GM18508 (cell line): Measurements from ENCODE around the gene ZNF506.
"Not testable (repeated sequence)": the region's sequence is repeated elsewhere in the genome, so short reads cannot be mapped to it uniquely, and the experiment has no call there.

Experiments used
- ATAC-seq: cut with Tn5 transposase; IDR thresholded peaks from one replicate; pipeline ENCODE4 v1.9.1; 2021; ENCODE audit warnings: moderate number of reproducible peaks; ENCODE audit not compliant: insufficient read depth, unreplicated experiment

The ZNF506 gene

DNA sequence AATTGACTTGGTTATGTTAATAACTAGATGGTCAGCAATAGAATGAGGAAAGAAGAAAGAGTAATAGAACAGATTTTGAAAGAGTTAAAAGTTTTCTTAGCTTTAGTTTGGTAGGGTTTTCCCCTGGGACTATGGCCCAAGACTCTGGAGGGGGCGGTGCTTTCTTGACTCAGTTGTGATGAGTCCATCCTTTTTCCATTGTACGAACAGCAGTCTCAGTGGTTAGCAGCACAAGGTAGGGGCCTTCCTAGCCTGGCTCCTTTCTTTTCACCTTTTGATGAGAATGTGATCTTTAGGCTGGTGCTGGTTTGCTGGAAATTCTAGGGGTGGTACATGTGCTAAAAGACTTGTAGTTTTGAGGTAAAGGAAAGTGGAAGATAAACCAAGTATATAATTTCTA, 38.8 kb downstream of the ZNF506 start:
- no peak for ATAC-seq

- not testable (repeated sequence) for ATAC-seq
Measured at GRCh38 chr19:19781791-19782190, 39.8 kb downstream of the ZNF506 start.

DNA sequence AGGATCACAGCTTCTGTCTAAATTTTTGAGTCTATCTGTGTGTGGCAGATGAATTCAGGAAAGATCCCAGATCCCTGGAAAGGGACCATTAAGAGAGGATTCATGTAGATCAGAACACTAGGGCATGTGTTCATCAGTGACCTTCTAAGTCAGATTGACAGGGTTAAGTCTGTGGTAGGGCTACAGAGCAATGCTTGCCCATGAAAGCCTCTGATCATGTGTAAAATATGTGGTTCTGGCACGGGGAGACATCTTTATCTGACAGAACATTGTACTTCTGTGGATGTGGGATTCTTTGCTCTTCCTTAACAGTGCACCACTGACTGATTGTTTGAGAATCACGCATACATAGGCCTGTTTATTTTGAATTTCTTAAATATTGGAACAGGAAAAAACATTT, 42.9 kb downstream of the ZNF506 start:
- ATAC-seq: no peak

GRCh38 chr19:19777692-19778091, 43.9 kb downstream of the ZNF506 start:
- ATAC-seq: no peak

GRCh38 chr19:19776206-19777008, 45.1 kb downstream of the ZNF506 start:
- ATAC-seq: peak; percentile 96

DNA sequence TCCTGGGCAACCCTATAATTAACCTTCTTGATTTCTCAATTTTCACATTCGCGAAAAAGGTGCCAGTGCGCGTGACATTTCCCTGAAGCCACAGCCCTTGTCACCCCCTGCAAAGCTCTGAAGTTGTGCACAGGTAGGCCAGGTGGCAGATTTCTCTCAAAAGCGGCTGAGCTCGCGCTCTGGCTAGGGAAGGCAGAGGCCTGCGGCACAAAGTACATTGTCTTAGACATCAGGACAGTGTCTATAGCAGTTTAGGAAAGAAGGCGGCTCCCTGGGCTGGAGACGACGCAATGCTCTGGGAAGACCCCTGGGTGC, 45.7 kb downstream of the ZNF506 start:
- no peak for ATAC-seq

- ATAC-seq: no peak
Measured at GRCh38 chr19:19774354-19775033, 47.1 kb downstream of the ZNF506 start.

- not testable (repeated sequence) for ATAC-seq
Measured at GRCh38 chr19:19771963-19772362, 49.6 kb downstream of the ZNF506 start.

GRCh38 chr19:19769971-19770370, 51.6 kb downstream of the ZNF506 start:
- ATAC-seq: not testable (repeated sequence)

GRCh38 chr19:19758164-19758563, 63.4 kb downstream of the ZNF506 start:
- no peak for ATAC-seq

DNA sequence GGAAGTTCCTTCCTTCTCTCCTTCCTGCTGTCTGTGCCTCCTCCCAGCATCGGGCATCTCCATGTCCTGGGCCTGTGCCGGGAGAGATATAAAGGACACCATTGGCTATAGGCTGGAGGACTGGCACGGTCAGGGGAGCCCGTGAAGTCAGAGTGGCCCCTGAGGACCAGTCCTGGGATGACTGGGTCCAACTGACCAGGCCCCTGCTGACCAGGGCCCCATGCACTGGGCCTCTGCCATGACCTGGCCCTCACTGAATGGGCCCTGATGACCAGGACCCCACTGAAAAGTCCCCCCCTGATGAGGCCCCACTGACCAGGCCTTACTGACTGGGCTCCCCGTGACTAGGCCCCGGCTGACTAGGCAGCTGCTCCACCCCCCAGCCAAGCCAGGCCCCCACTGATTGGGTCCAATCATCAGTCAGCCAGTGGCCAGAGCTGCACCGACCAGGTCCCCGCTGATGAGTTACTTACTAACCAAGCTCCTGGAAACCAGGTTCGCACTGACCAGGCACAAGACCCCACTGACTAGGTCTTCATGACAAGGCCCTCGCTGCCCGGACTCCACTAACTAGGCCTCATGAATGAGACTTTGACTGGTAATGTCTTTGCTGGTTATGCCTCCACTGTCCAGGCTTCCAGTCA, 68.7 kb downstream of the ZNF506 start:
- ATAC-seq: no peak

DNA sequence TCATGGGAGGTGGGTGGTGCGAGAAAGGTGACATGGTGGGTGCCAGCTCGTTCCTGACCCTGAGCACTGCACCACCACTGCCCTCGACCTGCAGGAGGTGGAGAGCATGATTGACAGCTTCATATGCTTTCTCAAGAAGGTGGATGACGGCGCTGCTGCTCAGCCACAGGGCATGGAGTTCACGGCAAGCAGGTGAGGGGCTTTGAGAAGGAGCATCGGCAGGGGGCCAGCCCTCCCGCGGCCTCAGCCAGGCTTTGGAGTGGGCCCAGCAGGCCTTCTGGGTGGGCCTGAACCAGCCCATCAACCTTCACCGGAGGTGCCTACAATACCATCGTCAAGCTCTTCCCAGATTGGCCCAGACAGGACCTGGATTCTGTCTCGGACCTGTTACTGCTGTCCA, 69.7 kb downstream of the ZNF506 start:
- no peak for ATAC-seq

- no peak for ATAC-seq
Measured at GRCh38 chr19:19750842-19751790, 70.4 kb downstream of the ZNF506 start.

DNA sequence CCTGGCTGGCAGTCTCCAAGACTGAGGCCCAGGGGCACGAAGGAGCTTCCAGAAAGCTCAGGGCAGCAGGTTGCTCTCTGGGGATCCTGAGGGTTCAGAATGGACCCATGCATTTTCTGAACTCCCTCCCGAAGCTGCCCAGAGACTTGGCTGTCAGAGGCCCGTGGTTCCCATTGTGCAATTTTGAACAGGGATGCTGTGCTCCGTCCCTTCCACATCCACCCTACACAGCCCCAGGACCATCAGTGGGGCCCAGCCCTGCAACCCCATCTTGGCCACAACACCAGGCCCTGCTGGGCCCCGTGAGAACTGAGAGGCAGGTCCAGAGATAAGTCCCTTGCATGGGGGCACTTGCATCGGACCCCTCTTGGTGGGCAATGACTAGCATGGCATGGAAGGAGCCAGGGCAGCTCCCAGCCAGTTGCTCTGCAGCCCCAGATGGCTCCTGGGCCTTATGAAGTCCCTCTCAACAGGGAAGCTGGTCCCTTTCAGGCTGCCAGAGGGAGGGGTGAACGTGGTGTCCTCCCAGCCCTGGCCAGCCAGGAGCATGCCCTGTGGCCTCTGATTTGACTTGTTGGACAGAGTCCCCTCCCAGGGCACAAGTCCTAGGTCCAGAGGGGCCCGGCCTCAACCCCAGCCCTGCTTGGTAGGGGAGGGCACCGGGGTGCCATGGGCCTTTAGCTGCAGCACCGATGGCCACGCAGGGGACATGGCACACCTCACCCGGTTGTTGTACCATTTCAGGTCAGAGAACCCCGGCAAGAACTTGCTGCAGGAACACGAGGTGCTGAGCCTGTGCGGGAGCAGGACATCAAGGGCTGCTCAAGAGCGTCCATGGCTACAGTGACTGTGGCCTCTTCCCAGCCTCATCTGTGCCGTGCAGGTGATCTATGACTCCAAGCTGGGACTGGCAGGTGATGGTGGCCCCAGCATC, 71.4 kb downstream of the ZNF506 start:
- ATAC-seq: no peak

DNA sequence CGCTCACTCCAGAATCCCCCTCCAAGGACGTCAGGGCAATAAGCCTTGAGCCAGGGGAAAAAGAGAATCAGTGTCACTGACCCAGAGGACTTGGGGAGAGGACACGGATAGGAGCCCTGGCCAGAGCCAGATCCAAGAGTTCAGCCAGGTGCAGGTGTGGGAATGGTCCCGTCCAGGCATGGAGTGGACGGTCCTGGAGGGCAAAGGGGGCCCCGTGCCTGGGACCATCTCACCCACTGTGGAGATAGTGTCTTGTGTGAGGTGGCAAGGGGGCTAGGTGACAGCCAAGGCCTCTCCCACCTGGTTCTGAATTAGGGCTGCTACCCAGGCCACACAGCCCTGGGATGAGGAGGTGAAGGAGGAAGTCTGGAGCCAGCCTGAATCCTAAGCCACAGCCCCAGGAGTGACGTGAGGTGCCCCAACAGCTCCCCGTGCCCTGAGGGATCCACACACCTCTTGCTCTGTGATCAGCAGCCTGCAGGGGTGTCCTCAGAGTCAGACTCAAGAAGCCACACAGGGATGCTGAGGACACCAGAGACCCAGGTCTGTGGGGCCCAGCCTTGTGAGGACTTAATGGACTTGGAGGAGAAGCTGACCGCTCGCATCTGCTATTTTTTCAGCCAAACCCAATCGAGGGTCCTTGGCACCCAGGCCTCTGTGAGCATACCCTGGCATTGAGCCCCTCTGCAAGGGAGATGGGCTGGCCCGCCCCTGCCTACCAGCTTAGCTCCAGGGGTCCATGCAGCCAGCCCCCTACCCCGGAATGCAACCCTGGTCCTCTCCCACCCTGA, 72.2 kb downstream of the ZNF506 start:
- no peak for ATAC-seq

DNA sequence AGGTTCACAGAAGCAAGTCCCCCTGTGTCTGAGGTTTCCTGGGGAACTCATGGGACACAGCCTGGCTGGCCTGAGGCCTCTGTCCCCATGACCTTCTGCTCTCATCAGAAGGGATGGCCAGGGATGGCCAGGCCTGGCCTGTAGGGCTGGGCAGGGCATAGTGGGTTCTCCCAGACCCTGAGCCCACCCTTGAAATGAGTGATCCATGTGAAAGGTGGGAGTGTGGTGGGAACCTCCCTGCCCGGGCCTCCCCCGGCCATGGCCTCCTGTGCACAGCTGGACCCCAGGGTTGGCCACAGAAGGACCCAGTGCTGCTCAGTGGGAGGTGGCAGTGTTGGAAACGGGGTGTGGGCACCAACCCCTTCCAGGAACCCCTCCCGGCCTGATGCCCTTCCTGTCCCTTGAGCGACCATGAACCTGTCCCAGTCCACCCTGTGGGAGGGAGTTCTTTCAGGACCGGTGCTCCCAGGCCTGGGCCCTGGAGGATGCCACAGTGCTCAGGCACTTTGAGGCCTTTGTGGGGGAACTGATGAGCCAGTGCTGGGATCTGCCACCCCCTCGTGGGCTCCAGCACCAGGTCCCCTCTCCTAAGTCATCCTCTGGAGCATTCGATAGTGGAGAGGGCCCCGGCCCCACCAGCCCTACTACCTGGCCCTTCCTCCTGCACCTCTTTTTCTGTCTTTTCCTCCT, 73.2 kb downstream of the ZNF506 start:
- ATAC-seq: no peak

DNA sequence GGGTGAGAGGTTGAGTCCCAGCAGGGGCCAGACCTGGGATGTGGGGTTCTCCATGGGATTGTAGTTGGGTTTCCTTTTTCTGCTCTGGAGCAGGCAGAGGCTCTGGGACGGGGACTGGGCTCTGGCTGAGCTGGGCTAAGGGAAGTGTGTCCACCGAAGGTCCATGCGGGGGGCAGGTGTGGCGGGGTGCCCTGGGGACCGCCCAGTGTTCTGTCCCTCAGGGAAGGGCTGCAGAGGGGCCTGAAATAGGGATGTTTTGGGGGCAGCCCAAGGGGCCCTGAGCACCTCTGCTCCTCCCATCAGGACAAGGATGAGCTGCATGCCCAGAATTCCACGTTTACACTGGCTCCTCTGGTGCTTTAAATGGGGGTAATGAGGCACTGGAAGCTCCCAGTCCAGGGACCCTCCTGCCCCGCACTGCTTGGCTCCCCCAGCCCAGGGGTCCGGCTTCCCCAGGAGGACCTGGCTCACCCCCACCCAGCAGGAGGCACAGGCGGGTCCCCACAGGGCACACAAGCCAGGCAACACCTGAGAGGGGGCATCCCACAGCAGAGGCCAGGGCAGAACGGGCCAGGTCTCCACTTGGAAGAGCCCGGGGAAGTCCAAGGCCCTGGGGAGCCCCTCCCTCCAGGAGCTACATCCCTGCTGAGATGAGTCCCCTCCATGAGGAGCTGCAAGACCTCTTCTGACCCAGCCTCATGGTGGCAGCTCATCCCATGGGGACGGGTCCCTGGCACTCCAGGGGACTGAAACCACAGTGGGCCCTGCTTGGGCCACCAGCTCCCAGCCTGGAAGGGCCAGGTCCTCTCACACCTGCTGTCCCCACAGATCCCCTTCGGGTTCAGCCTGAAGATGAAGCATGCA, 74.0 kb downstream of the ZNF506 start:
- ATAC-seq: no peak
